ENCODE data around the gene UBE2E1.

Gene UBE2E1

GRCh38 chr3:23775254-23775909, 30.4 kb upstream of the UBE2E1 start:
- H3K27ac ChIP-seq (ENCODE audit: low read length) = no peak overlapping the region
- H3K36me3 ChIP-seq (ENCODE audit: insufficient read depth, low read depth, low read length) = no peaks in the 10 kb centered on the region
- no peak overlapping the region for H3K9ac ChIP-seq (ENCODE audit: low read depth, low read length)
- no peak overlapping the region for H3K4me3 ChIP-seq (ENCODE audit: low read length)
- no peaks in the 10 kb centered on the region for H3K27me3 ChIP-seq (ENCODE audit: insufficient read depth, low read length)
- no peaks in the 10 kb centered on the region for H3K4me1 ChIP-seq (ENCODE audit: insufficient read depth, low read length)
- H3K9me3 ChIP-seq (ENCODE audit: insufficient read depth, low read depth, low read length) = no peaks in the 10 kb centered on the region

- H3K27me3 ChIP-seq (ENCODE audit: insufficient read depth, low read length) = no peaks in the 10 kb centered on the region
- no peaks in the 10 kb centered on the region for H3K9me3 ChIP-seq (ENCODE audit: insufficient read depth, low read depth, low read length)
- no peaks in the 10 kb centered on the region for H3K4me1 ChIP-seq (ENCODE audit: insufficient read depth, low read length)
- no peak overlapping the region for H3K27ac ChIP-seq (ENCODE audit: low read length)
- H3K4me3 ChIP-seq (ENCODE audit: low read length) = no peak overlapping the region
- H3K9ac ChIP-seq (ENCODE audit: low read depth, low read length) = no peak overlapping the region
- no peaks in the 10 kb centered on the region for H3K36me3 ChIP-seq (ENCODE audit: insufficient read depth, low read depth, low read length)
Observed at GRCh38 chr3:23776352-23776891, 29.3 kb upstream of the UBE2E1 start.

GRCh38 chr3:23778446-23778845, 27.3 kb upstream of the UBE2E1 start:
- no peaks in the 10 kb centered on the region for H3K36me3 ChIP-seq (ENCODE audit: insufficient read depth, low read depth, low read length)
- no peaks in the 10 kb centered on the region for H3K9me3 ChIP-seq (ENCODE audit: insufficient read depth, low read depth, low read length)
- H3K27ac ChIP-seq (ENCODE audit: low read length) = no peak overlapping the region
- H3K4me3 ChIP-seq (ENCODE audit: low read length) = no peak overlapping the region
- no peaks in the 10 kb centered on the region for H3K27me3 ChIP-seq (ENCODE audit: insufficient read depth, low read length)
- H3K4me1 ChIP-seq (ENCODE audit: insufficient read depth, low read length) = no peaks in the 10 kb centered on the region
- no peak overlapping the region for H3K9ac ChIP-seq (ENCODE audit: low read depth, low read length)

- H3K4me3 ChIP-seq (ENCODE audit: low read length) = no peak overlapping the region
- H3K27me3 ChIP-seq (ENCODE audit: insufficient read depth, low read length) = no peaks in the 10 kb centered on the region
- no peak overlapping the region for H3K27ac ChIP-seq (ENCODE audit: low read length)
- H3K9me3 ChIP-seq (ENCODE audit: insufficient read depth, low read depth, low read length) = no peaks in the 10 kb centered on the region
- no peaks in the 10 kb centered on the region for H3K36me3 ChIP-seq (ENCODE audit: insufficient read depth, low read depth, low read length)
- no peak overlapping the region for H3K9ac ChIP-seq (ENCODE audit: low read depth, low read length)
- H3K4me1 ChIP-seq (ENCODE audit: insufficient read depth, low read length) = no peaks in the 10 kb centered on the region
Observed at GRCh38 chr3:23779841-23780240, 25.9 kb upstream of the UBE2E1 start.

- no peaks in the 10 kb centered on the region for H3K9me3 ChIP-seq (ENCODE audit: insufficient read depth, low read depth, low read length)
- H3K27me3 ChIP-seq (ENCODE audit: insufficient read depth, low read length) = no peaks in the 10 kb centered on the region
- H3K9ac ChIP-seq (ENCODE audit: low read depth, low read length) = no peak overlapping the region
- no peak overlapping the region for H3K27ac ChIP-seq (ENCODE audit: low read length)
- H3K4me1 ChIP-seq (ENCODE audit: insufficient read depth, low read length) = no peaks in the 10 kb centered on the region
- no peak overlapping the region for H3K4me3 ChIP-seq (ENCODE audit: low read length)
- no peaks in the 10 kb centered on the region for H3K36me3 ChIP-seq (ENCODE audit: insufficient read depth, low read depth, low read length)
Observed at GRCh38 chr3:23781051-23781450, 24.7 kb upstream of the UBE2E1 start.

DNA sequence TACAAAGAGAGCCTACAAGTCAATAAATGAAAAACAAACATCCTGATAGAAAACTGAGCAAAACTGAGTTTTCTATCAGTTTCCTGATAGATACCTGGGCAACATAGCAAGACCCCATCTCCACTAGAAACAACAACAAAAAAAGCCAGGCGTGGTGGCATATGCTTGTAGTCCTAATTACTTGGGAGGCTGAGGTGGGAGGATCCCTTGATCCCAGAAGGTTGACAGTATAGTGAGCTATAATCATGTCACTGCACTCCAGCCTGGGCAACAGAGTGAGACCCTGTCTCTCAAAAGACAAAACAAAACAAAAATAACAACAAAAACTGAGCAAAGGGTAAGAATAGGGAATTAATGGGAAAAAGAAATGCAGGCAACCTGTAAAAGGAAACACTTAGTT, 23.9 kb upstream of the UBE2E1 start:
- Histone ChIP-seq H3K4me1 (ENCODE audit: insufficient read depth, low read length) (no peaks in the 10 kb centered on the region), H3K27me3 (ENCODE audit: insufficient read depth, low read length) (no peaks in the 10 kb centered on the region), H3K4me3 (ENCODE audit: low read length) (no peak overlapping the region), H3K9me3 (ENCODE audit: insufficient read depth, low read depth, low read length) (no peaks in the 10 kb centered on the region), H3K36me3 (ENCODE audit: insufficient read depth, low read depth, low read length) (no peaks in the 10 kb centered on the region), H3K27ac (ENCODE audit: low read length) (no peak overlapping the region), H3K9ac (ENCODE audit: low read depth, low read length) (no peak overlapping the region)

GRCh38 chr3:23785097-23785645, 20.6 kb upstream of the UBE2E1 start:
- H3K27ac ChIP-seq (ENCODE audit: low read length) = no peak overlapping the region
- no peak overlapping the region for H3K9ac ChIP-seq (ENCODE audit: low read depth, low read length)
- no peaks in the 10 kb centered on the region for H3K9me3 ChIP-seq (ENCODE audit: insufficient read depth, low read depth, low read length)
- no peaks in the 10 kb centered on the region for H3K27me3 ChIP-seq (ENCODE audit: insufficient read depth, low read length)
- no peaks in the 10 kb centered on the region for H3K4me1 ChIP-seq (ENCODE audit: insufficient read depth, low read length)
- H3K4me3 ChIP-seq (ENCODE audit: low read length) = no peak overlapping the region
- no peaks in the 10 kb centered on the region for H3K36me3 ChIP-seq (ENCODE audit: insufficient read depth, low read depth, low read length)

DNA sequence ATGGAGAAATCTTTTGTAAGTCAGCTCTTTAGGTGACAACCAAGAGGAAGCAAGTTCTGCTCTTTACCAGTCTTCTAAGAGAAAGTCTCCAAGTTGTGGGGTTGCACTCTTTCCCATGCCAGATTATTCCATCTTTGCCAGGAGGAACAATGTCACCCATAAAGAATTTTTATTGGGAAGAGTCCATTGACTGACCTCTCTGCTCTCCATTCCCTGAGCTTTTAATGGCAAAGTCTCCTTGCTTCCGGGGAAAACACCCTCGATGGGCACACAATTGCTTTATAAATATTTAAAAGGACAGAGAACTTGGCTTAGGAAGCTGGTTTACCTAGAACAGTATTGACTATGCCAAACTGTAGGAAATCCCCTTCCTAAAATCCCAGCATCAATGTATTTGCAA, 19.9 kb upstream of the UBE2E1 start:
- Histone ChIP-seq H3K4me1 (ENCODE audit: insufficient read depth, low read length) (no peaks in the 10 kb centered on the region), H3K9me3 (ENCODE audit: insufficient read depth, low read depth, low read length) (no peaks in the 10 kb centered on the region), H3K27ac (ENCODE audit: low read length) (no peak overlapping the region), H3K4me3 (ENCODE audit: low read length) (no peak overlapping the region), H3K36me3 (ENCODE audit: insufficient read depth, low read depth, low read length) (no peaks in the 10 kb centered on the region), H3K9ac (ENCODE audit: low read depth, low read length) (no peak overlapping the region), H3K27me3 (ENCODE audit: insufficient read depth, low read length) (no peaks in the 10 kb centered on the region)

GRCh38 chr3:23791678-23792077, 14.1 kb upstream of the UBE2E1 start:
- no peaks in the 10 kb centered on the region for H3K36me3 ChIP-seq (ENCODE audit: insufficient read depth, low read depth, low read length)
- no peaks in the 10 kb centered on the region for H3K4me1 ChIP-seq (ENCODE audit: insufficient read depth, low read length)
- no peak overlapping the region for H3K4me3 ChIP-seq (ENCODE audit: low read length)
- no peak overlapping the region for H3K9ac ChIP-seq (ENCODE audit: low read depth, low read length)
- H3K27ac ChIP-seq (ENCODE audit: low read length) = no peak overlapping the region
- H3K9me3 ChIP-seq (ENCODE audit: insufficient read depth, low read depth, low read length) = no peaks in the 10 kb centered on the region
- H3K27me3 ChIP-seq (ENCODE audit: insufficient read depth, low read length) = no peaks in the 10 kb centered on the region

GRCh38 chr3:23793528-23794134, 12.1 kb upstream of the UBE2E1 start:
- no peaks in the 10 kb centered on the region for H3K27me3 ChIP-seq (ENCODE audit: insufficient read depth, low read length)
- H3K9me3 ChIP-seq (ENCODE audit: insufficient read depth, low read depth, low read length) = no peaks in the 10 kb centered on the region
- no peak overlapping the region for H3K4me3 ChIP-seq (ENCODE audit: low read length)
- H3K27ac ChIP-seq (ENCODE audit: low read length) = no peak overlapping the region
- no peaks in the 10 kb centered on the region for H3K4me1 ChIP-seq (ENCODE audit: insufficient read depth, low read length)
- H3K36me3 ChIP-seq (ENCODE audit: insufficient read depth, low read depth, low read length) = no peaks in the 10 kb centered on the region
- H3K9ac ChIP-seq (ENCODE audit: low read depth, low read length) = no peak overlapping the region

- no peaks in the 10 kb centered on the region for H3K9me3 ChIP-seq (ENCODE audit: insufficient read depth, low read depth, low read length)
- no peaks in the 10 kb centered on the region for H3K36me3 ChIP-seq (ENCODE audit: insufficient read depth, low read depth, low read length)
- H3K9ac ChIP-seq (ENCODE audit: low read depth, low read length) = no peak overlapping the region
- no peaks in the 10 kb centered on the region for H3K27me3 ChIP-seq (ENCODE audit: insufficient read depth, low read length)
- H3K4me3 ChIP-seq (ENCODE audit: low read length) = no peak overlapping the region
- no peak overlapping the region for H3K27ac ChIP-seq (ENCODE audit: low read length)
- no peaks in the 10 kb centered on the region for H3K4me1 ChIP-seq (ENCODE audit: insufficient read depth, low read length)
Observed at GRCh38 chr3:23795096-23795495, 10.7 kb upstream of the UBE2E1 start.

- H3K4me3 ChIP-seq (ENCODE audit: low read length) = no peak overlapping the region
- H3K9ac ChIP-seq (ENCODE audit: low read depth, low read length) = no peak overlapping the region
- no peak overlapping the region for H3K27ac ChIP-seq (ENCODE audit: low read length)
- no peaks in the 10 kb centered on the region for H3K4me1 ChIP-seq (ENCODE audit: insufficient read depth, low read length)
- no peaks in the 10 kb centered on the region for H3K27me3 ChIP-seq (ENCODE audit: insufficient read depth, low read length)
- no peaks in the 10 kb centered on the region for H3K9me3 ChIP-seq (ENCODE audit: insufficient read depth, low read depth, low read length)
- no peaks in the 10 kb centered on the region for H3K36me3 ChIP-seq (ENCODE audit: insufficient read depth, low read depth, low read length)
Observed at GRCh38 chr3:23796518-23796917, 9.2 kb upstream of the UBE2E1 start.

Data from iPS-20b (cell line).